HepG2 (cell line): ENCODE data around the gene TAPBP. TPM values are rescaled to one million over a fixed set of nuclear protein-coding genes. Genes with fewer than 3 reads are reported as not detected.

Source experiments
- CHCHD3 ChIP-seq: sonication (generic); formaldehyde crosslinking; IDR thresholded peaks from 2 replicates; pipeline ENCODE4 v1.8.0; 2022; ENCODE audit warnings: mild to moderate bottlenecking, missing genetic modification reagents, moderate library complexity
- FIP1L1 ChIP-seq: fragments of 200-400 bp; formaldehyde crosslinking; IDR thresholded peaks from 2 replicates; pipeline ENCODE4 v1.6.1; 2018; ENCODE audit warnings: low read depth, mild to moderate bottlenecking, low read length, moderate library complexity, borderline replicate concordance; ENCODE audit not compliant: insufficient read depth
- HOXA9 ChIP-seq: sonication (generic); formaldehyde crosslinking; IDR thresholded peaks from 2 replicates; pipeline ENCODE4 v1.8.1; 2022; ENCODE audit warnings: missing genetic modification reagents, mild to moderate bottlenecking, moderate library complexity, borderline replicate concordance
- JARID2 ChIP-seq: sonication (generic); formaldehyde crosslinking; IDR thresholded peaks from 2 replicates; pipeline ENCODE4 v1.8.1; 2023; ENCODE audit warnings: missing genetic modification reagents, inconsistent platforms; ENCODE audit not compliant: insufficient replicate concordance
- SIN3A ChIP-seq: IDR thresholded peaks from 2 replicates; pipeline ENCODE4 v1.6.1; 2011; ENCODE audit warnings: low read depth, mild to moderate bottlenecking, control low read depth, low read length, borderline replicate concordance
- ZHX2 ChIP-seq, 2 experiments: sonication (generic) in 1 of 2; formaldehyde crosslinking in 1 of 2; IDR thresholded peaks; 2 replicates each; pipeline versions ENCODE4 v1.6.1 to v1.9.0; 2014 to 2022; ENCODE audit warnings: antibody characterized with exemption in 1 of 2, borderline replicate concordance in 1 of 2, inconsistent platforms in 1 of 2, low read depth in 1 of 2, missing genetic modification reagents in 1 of 2
- ZNF274 ChIP-seq: sonication (generic); formaldehyde crosslinking; IDR thresholded peaks from 2 replicates; pipeline ENCODE4 v1.5.1; 2020; ENCODE audit warnings: mild to moderate bottlenecking, missing genetic modification reagents
- ZNF747 ChIP-seq: sonication (generic); formaldehyde crosslinking; IDR thresholded peaks from 2 replicates; pipeline ENCODE4 v1.8.1; 2023; ENCODE audit warnings: missing genetic modification reagents, mild to moderate bottlenecking, borderline replicate concordance
- ZNF788 ChIP-seq: sonication (generic); formaldehyde crosslinking; IDR thresholded peaks from 2 replicates; pipeline ENCODE4 v1.5.0; 2020; ENCODE audit warnings: mild to moderate bottlenecking, missing genetic modification reagents, borderline replicate concordance
- polyA plus RNA-seq, 8 experiments: library from polyadenylated mRNA; depleted of rRNA in 3 of 8; stranded (reverse) in 7 of 8; unstranded in 1 of 8; fragments of >200 nt; fragmentation: Illumina TruSeq in 4 of 8; extraction: Trizol in 4 of 8; gene quantifications; 2 replicates each; pipeline versions ENCODE4 v1.2.1 to v1.2.3, GENCODE V29; 2011 to 2016; ENCODE audit warnings: low read depth in 4 of 8, missing spikeins in 1 of 8, mixed read lengths in 1 of 8; ENCODE audit not compliant: insufficient read depth in 1 of 8
- total RNA-seq, 5 experiments: library from RNA; depleted of rRNA; stranded (reverse); fragments of >200 nt; fragmentation: Illumina TruSeq; extraction: Trizol; gene quantifications; 2 replicates each; pipeline ENCODE4 v1.2.3, GENCODE V29; 2016; ENCODE audit warnings: low read depth in 1 of 5

TAPBP gene
- total and polyA plus RNA-seq, 2 of the 13 experiments (the other 11 are each of a cell fraction or from before 2014, with no cell fraction given): 27.4 to 32.3 TPM

- TF ChIP-seq HOXA9 (no peak), CHCHD3 (no peak), SIN3A (peak; percentile 80), ZNF274 (no peak), ZNF747 (CRISPR knock-in tag) (no peak), ZHX2 (IDR thresholded peaks at IDR 0.05; ENCODE audit: low read depth) (no peak), ZHX2 (CRISPR knock-in tag; IDR thresholded peaks at IDR 0.05; ENCODE audit: borderline replicate concordance) (no peak), ZNF788 (0 out of 2 replicates have a peak, but pooled peaks have one; percentile 46), FIP1L1 (0 out of 2 replicates have a peak, but pooled peaks have one; percentile 15), JARID2 (CRISPR knock-in tag) (no peak)
- TF ChIP-seq, all 625 proteins: peak for 28
Measured at GRCh38 chr6:33297956-33298772, 15.7 kb downstream of the TAPBP start (continued).
